Metanephros (tissue), 2 donors: ENCODE data around the gene RPL14. TPM values are rescaled to one million over a fixed set of nuclear protein-coding genes. Genes with fewer than 3 reads are reported as not detected.

Source experiments
- small RNA-seq: library from RNA; depleted of rRNA; stranded (forward); fragments of <200 nt; gene quantifications from one replicate; pipeline ENCODE3, GENCODE V24; 2014; ENCODE audit warnings: low replicate concordance
- total RNA-seq: library from RNA; depleted of rRNA; stranded (reverse); fragments of >200 nt; gene quantifications from one replicate; pipeline ENCODE4 v1.2.3, GENCODE V29; 2014

RPL14 gene
- total RNA-seq = 316 TPM

DNA sequence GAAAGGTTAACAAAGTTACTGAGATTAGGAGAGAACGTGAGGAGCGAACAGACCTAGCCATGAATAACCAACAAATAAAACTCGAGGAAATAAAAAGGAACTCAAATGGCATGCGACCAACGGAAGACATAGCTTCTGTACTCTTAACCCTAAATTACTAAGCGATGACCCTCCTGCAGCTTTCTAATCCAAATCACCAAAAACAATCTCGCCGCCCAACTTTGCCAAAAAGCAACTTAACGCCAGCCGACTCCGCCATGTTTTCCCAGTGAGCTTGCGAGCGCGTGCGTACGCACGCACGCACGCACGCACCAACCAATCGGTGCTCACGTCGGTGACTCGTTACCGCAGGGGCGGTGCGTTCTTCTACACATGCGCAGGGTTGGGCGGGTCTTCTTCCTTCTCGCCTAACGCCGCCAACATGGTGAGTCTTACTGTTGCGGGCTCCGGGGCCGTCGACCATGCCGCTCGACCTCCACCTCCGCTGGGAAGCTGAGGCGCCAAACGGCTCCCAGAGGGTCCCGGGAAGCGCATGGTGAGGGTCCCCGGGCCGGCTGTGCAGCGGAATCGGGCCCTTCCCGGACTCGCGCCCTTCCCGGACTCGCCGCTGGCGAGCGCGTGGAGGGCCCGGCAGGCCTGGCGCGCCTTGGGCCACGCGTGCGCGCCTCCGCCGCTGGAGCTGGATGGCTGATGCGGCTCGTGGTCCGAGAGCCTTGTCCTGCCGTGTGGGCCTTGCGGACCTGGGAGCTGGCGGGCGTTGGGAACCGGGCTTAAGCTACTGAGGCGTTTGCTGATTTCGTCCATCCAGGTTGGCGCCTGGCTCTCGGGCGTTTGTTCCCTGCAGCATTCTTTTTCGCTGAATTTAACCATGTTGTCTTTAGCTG lies at the start of gene RPL14:
RPL14 (plus strand) TSS at position 400 of the 884 bp plus-strand sequence; CDS start at position 533, 133 bp downstream.

DNA sequence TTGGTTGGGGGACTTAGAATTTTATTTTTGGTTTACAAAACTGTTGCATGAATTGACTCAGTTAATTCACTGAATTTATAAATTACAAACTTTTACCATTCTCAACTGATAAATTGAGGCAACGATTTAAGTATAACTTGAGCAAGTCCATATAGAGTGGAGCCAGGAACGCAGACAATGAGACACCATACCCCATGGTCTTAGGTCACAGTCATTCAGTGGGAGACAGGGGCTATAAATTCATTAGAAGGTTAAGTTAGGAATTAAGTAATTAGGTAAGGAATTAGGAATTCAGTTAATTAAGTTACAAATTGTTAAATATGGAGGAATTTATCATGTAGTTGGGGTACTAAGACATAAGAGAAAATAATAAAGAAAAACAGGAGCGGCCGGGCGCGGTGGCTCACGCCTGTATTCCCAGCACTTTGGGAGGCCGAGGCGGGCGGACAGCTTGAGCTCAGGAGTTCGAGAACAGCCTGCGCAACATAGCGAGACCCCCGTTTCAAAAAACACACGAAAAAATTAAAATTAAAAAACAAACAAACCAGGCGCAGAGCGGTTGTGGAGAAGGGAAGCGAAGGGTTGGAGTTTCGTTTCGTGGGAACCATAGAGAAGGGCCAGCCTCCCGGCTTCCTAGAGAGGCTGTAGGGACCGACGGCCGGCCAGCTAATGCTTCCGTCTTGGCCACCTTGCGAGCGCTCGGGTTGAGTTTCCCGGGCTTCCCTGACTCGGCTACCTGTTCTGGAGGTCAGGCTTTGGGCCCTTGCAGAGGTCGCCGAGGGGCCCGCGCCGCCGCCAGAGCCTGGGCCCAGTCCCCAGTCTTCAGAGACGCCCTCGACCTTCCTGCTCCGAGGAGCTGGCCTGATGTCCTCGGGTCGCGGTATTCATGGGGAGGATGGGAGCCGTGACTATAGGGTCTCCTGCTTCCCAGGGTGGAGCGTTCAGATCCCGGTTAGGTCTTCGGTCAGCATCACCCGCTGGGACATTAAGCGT lies 19.6 kb downstream of the RPL14 start, which contains the start of gene ZNF619:
ZNF619 (plus strand) TSS at position 645 of the 993 bp plus-strand sequence. CDS start 858 bp downstream, outside the sequence.

DNA sequence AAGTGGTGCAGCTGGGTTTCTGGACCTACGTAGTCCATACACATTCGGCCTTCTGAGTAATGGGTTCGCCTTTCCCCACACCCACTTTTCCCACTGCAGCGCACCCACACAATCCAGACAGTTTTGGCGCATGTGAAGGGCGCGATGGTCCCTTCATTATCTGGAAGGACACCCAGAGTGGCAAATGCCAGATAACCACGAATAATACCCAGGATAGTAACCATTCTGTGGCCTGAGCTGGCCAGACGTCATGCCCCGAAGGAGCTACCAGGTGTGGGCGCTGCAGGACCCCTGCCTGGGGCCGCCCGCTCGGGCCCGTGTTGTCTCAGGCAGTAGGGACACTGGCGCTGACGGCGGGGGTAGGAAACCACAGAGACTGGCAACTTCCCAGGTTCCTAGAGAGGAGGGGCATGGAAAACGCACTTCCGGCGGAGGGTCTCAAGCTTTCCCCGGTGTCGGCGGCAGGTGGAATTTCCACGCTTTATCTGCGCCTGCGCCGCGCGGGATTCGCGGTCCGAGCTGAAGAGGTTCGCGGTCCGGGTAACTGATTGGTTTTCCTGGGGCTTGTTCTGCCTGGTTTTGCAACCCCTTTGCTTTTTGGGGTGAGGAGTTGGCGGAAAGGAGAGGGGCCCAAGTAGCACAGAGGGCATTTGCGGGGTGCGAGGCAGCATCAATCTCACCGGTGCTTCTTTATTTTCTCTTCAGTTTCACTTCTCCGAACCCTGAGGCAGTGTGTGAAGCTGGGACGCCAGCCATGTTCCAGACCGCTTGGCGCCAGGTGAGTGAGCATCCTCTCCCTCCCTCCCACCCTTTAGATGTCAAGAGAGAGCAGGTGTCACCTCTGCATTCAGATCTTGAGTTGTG lies 48.7 kb downstream of the RPL14 start, which contains the start of gene ZNF620:
ZNF620 (plus strand) TSS at position 441 of the 864 bp plus-strand sequence; CDS start at position 755, 314 bp downstream.

Small RNA genes within 50 kb of the gene (small RNA-seq; reads per million reads assigned to genes)
- gene RNU5B-2P = 3.5 reads per million, percentile 92 among the genes with 10 or more reads in this experiment

Other genes starting within 250 kb of the RPL14 start
- 31.1 TPM for gene EIF1B, start 147.6 kb upstream of the RPL14 start, total RNA-seq
- gene ENTPD3, start 70.2 kb upstream of the RPL14 start, total RNA-seq = 1.9 TPM
- gene ZNF619, start 19.8 kb downstream of the RPL14 start, total RNA-seq = 9.6 TPM
- 8.9 TPM for gene ZNF620, start 48.7 kb downstream of the RPL14 start, total RNA-seq
- gene ZNF621, start 67.6 kb downstream of the RPL14 start, total RNA-seq = 16.9 TPM